ENCODE measurements around the gene UNC5A. TPM values are rescaled to one million over a fixed set of nuclear protein-coding genes. Genes with fewer than 3 reads are reported as not detected.

Gene UNC5A
- total RNA-seq, 6 experiments from 2014 or later = not detected

- H3K27me3 ChIP-seq = no peaks in the 10 kb centered on the region
- no peak for DNase-seq
These were observed 41.0 kb downstream of the UNC5A start for GRCh38 chr5:176851380-176851779.

DNA sequence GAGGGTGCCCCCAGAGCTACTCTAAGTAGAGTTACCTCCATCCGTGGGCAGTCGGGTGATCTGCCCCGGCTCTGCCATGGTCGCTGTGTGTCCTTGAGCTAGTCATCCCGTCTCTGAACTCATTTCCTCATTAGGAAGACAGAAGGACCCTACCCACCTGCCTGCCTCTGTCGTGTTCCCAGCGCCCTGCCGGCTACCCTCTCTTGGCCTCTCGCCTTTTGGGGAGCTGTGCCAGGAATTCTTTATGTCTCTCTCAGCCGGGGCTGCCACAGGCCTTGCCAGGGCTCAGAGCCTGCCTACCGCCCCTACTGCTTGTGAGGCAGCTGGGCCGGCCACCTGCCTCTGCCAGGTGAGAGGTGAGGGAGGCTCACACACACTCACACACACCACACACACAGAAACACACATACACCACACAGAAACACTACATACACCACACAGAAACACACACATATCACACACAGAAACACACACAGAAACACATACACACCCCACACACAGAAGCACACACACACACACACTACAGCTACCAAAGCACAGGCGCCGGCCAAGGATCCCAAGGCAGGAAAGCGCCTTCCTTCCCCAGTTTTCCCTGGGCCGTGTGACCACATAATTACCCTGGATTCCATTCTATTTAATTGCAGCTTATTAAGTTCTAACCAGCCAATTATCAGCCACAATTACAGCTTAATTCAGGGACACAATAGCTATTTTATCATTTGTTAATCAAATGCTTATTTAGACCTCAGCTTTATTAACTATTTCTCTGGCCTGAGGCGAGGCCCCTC lies 41.7 kb downstream of the UNC5A start:
- intact Hi-C loops (cut with DNase I) = no loop called here
- H3K27me3 ChIP-seq = no peaks in the 10 kb centered on the region
- WGBS (ENCODE audit: insufficient coverage, low coverage, low lambda C conversion rate, missing lambda C conversion rate) = 60% methylated on average over 11 of the region's 17 CpGs
- no peaks in the 10 kb centered on the region for H3K9me3 ChIP-seq
- no peak for ATAC-seq
- no peak overlapping the region for H3K27ac ChIP-seq
- no peak overlapping the region for H3K4me3 ChIP-seq
- no peak for TF ChIP-seq POLR2A (IDR thresholded peaks at IDR 0.05)
- TF ChIP-seq, protein P1, sequence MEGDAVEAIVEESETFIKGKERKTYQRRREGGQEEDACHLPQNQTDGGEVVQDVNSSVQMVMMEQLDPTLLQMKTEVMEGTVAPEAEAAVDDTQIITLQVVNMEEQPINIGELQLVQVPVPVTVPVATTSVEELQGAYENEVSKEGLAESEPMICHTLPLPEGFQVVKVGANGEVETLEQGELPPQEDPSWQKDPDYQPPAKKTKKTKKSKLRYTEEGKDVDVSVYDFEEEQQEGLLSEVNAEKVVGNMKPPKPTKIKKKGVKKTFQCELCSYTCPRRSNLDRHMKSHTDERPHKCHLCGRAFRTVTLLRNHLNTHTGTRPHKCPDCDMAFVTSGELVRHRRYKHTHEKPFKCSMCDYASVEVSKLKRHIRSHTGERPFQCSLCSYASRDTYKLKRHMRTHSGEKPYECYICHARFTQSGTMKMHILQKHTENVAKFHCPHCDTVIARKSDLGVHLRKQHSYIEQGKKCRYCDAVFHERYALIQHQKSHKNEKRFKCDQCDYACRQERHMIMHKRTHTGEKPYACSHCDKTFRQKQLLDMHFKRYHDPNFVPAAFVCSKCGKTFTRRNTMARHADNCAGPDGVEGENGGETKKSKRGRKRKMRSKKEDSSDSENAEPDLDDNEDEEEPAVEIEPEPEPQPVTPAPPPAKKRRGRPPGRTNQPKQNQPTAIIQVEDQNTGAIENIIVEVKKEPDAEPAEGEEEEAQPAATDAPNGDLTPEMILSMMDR (IDR thresholded peaks at IDR 0.05) = no peak
- DNase-seq = no peak
- H3K36me3 ChIP-seq = no peaks in the 10 kb centered on the region
- no peaks in the 10 kb centered on the region for H3K4me1 ChIP-seq

More at GRCh38 chr5:176851380-176851779, 41.0 kb downstream of the UNC5A start:
- H3K4me1 ChIP-seq = no peaks in the 10 kb centered on the region
- no peak for TF ChIP-seq POLR2A (IDR thresholded peaks at IDR 0.05)
- TF ChIP-seq, protein P1 (IDR thresholded peaks at IDR 0.05) = no peak
- WGBS (ENCODE audit: insufficient coverage, low coverage, low lambda C conversion rate, missing lambda C conversion rate) = 86% methylated on average over 3 of the region's 12 CpGs
- no peak overlapping the region for H3K27ac ChIP-seq
- no peaks in the 10 kb centered on the region for H3K9me3 ChIP-seq
- intact Hi-C loops (cut with DNase I) = no loop called here
- no peaks in the 10 kb centered on the region for H3K36me3 ChIP-seq
- H3K4me3 ChIP-seq = no peak overlapping the region
- ATAC-seq = no peak

DNA sequence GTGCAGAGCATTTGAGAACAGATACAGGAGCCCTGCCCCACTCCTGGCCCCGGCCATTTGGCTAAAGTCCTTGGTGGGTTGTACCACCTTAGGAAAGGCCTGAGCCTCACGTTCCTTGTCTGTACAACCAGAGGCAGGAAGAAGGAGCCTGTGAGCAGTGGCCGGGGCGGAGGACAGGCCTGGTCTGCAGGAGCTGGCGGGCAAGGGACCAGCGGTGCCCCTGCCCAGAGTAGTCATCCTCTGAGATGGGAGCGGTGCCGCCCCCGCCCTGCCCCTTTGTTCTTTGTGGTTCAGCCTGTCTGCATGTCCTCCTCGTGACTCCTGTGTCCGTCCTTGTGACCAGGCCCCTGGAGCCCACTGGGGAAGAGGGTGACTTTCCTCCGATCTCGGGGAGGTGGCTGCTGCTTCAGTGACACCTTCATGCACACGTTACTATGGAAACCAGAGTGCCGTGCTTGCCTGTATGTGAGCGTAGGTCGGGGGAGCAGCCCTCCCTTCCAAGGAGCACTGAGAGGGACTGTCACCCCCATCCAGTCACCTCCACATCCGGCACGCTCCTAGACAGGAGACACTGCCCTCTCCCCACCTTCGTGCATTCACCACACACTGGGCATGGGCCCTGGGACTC lies 42.9 kb downstream of the UNC5A start:
- WGBS (ENCODE audit: insufficient coverage, low coverage, low lambda C conversion rate, missing lambda C conversion rate) = 67% methylated on average over 9 of the region's 20 CpGs
- intact Hi-C loops (cut with DNase I) = no loop called here

DNA sequence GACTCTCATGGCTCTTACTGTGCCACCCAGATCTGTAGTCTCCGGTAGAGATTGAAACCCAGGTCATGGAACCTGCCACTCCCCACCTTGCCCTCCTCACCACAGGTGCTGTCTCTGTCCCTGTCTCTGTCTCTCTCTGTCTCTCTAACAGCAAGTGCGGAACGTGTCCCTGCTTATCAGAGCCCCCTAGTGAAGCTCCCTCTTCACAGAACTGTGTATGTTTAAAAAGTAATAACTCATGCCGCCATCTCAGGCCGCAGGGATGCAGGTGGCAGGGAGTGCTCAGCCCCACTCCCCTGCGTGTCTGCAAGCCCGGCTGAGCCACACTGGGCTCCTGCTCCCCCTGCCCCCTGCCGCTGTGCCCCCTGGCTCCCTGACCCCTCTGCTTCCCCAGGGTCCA lies 43.8 kb downstream of the UNC5A start:
- WGBS (ENCODE audit: insufficient coverage, low coverage, low lambda C conversion rate, missing lambda C conversion rate) = 81% methylated on average over 5 of the region's 8 CpGs
- Histone ChIP-seq H3K4me1 (no peaks in the 10 kb centered on the region), H3K27me3 (no peaks in the 10 kb centered on the region), H3K27ac (no peak overlapping the region), H3K9me3 (no peaks in the 10 kb centered on the region), H3K36me3 (no peaks in the 10 kb centered on the region), H3K4me3 (no peak overlapping the region)
- no peak for DNase-seq
- ATAC-seq = no peak
- intact Hi-C loops (cut with DNase I) = no loop called here
- no peak for TF ChIP-seq POLR2A (IDR thresholded peaks at IDR 0.05)
- TF ChIP-seq, protein P1 (IDR thresholded peaks at IDR 0.05) = no peak

More for the DNA sequence above, 42.9 kb downstream of the UNC5A start:
- H3K9me3 ChIP-seq = no peaks in the 10 kb centered on the region
- H3K4me3 ChIP-seq = no peak overlapping the region
- no peaks in the 10 kb centered on the region for H3K27me3 ChIP-seq
- H3K27ac ChIP-seq = no peak overlapping the region
- no peak for TF ChIP-seq POLR2A (IDR thresholded peaks at IDR 0.05)
- TF ChIP-seq, protein P1 (IDR thresholded peaks at IDR 0.05) = no peak
- no peak for ATAC-seq
- no peaks in the 10 kb centered on the region for H3K4me1 ChIP-seq
- no peaks in the 10 kb centered on the region for H3K36me3 ChIP-seq
- no peak for DNase-seq
